Sigmoid colon (tissue), 4 donors: ENCODE results near the gene ZER1.

ENCODE experiments used
- CTCF ChIP-seq, 4 experiments: fragments of 450-650 bp in 3 of 4; fragments of 200-600 bp in 1 of 4; IDR thresholded peaks; one replicate each; pipeline ENCODE4 v1.5.1; 2016 to 2019; ENCODE audit warnings: antibody characterized with exemption in 4 of 4, mild to moderate bottlenecking in 3 of 4, moderate library complexity in 2 of 4
- POLR2A ChIP-seq, 2 donors: fragments of 450-650 bp; IDR thresholded peaks; one replicate each; pipeline ENCODE4 v1.6.1; 2016; ENCODE audit warnings: antibody characterized with exemption in 2 of 2, mild to moderate bottlenecking in 2 of 2, moderate library complexity in 2 of 2
- POLR2AphosphoS5 ChIP-seq, 4 donors: sonication (generic); formaldehyde crosslinking; IDR thresholded peaks; one replicate each; pipeline ENCODE4 v1.6.1; 2017; ENCODE audit warnings: antibody characterized with exemption in 4 of 4

GRCh38 chr9:128785427-128785826, 13.7 kb upstream of the ZER1 start:
- TF ChIP-seq CTCF (IDR thresholded peaks at IDR 0.05) (no peak), POLR2A (IDR thresholded peaks at IDR 0.05) (no peak), POLR2AphosphoS5 (IDR thresholded peaks at IDR 0.05) (no peak)
